ENCODE measurements around the gene ARF1. TPM values are rescaled to one million over a fixed set of nuclear protein-coding genes. Genes with fewer than 3 reads are reported as not detected.
"Not testable (repeated sequence)": the region's sequence is repeated elsewhere in the genome, so short reads cannot be mapped to it uniquely, and the experiment has no call there.

Gene ARF1
- polyA plus RNA-seq, 1 experiment: 933 TPM

GRCh38 chr1:228109073-228109961, 26.8 kb downstream of the ARF1 start, which contains the start of gene MRPL55:
Gene MRPL55, minus strand, starts transcription at chr1:228109299. Its CDS starts 1,039 bp downstream, at chr1:228108260.
- peak within 1 kb of the TSS; percentile 99 for H3K4me3 ChIP-seq (ENCODE audit: low read depth, low read length)
- no peaks in the 10 kb centered on the region for H3K27me3 ChIP-seq (ENCODE audit: control insufficient read depth, insufficient read depth, low read length)
- CTCF ChIA-PET: interaction anchor here (0.6 to 2.5 kb wide), 6 partner anchors 10 to 167 kb away, joined by 3 to 8 read pairs (median 5); partner anchors contain the start of gene IBA57
- POLR2A ChIA-PET: interaction anchor here (0.5 to 0.8 kb wide), 3 partner anchors 25 to 298 kb away, joined by 3 to 21 read pairs (median 4); partner anchors contain the start of gene TRIM11
- peaks cover 13% of the 10 kb centered on the region for H3K36me3 ChIP-seq (ENCODE audit: control insufficient read depth, insufficient read depth, low read length)
- TF ChIP-seq, protein P1, sequence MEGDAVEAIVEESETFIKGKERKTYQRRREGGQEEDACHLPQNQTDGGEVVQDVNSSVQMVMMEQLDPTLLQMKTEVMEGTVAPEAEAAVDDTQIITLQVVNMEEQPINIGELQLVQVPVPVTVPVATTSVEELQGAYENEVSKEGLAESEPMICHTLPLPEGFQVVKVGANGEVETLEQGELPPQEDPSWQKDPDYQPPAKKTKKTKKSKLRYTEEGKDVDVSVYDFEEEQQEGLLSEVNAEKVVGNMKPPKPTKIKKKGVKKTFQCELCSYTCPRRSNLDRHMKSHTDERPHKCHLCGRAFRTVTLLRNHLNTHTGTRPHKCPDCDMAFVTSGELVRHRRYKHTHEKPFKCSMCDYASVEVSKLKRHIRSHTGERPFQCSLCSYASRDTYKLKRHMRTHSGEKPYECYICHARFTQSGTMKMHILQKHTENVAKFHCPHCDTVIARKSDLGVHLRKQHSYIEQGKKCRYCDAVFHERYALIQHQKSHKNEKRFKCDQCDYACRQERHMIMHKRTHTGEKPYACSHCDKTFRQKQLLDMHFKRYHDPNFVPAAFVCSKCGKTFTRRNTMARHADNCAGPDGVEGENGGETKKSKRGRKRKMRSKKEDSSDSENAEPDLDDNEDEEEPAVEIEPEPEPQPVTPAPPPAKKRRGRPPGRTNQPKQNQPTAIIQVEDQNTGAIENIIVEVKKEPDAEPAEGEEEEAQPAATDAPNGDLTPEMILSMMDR (IDR thresholded peaks at IDR 0.05; ENCODE audit: insufficient read depth, low read depth, low read length): 0 out of 2 replicates have a peak, but pooled peaks have one; percentile 10
- peak; percentile 77 for DNase-seq (ENCODE audit: low read depth)

GRCh38 chr1:228109962-228110488, 27.5 kb downstream of the ARF1 start:
- DNase-seq (ENCODE audit: low read depth): no peak
- POLR2A ChIA-PET: interaction anchor here (0.5 to 0.8 kb wide), 2 partner anchors 26 to 297 kb away, joined by 3 to 21 read pairs; partner anchors contain the start of gene TRIM11
- CTCF ChIA-PET: interaction anchor here (0.6 to 2.5 kb wide), 6 partner anchors 9 to 166 kb away, joined by 3 to 8 read pairs (median 5); partner anchors contain the start of gene IBA57
- H3K4me3 ChIP-seq (ENCODE audit: low read depth, low read length): peak overlapping the region; percentile 99
- H3K36me3 ChIP-seq (ENCODE audit: control insufficient read depth, insufficient read depth, low read length): peaks cover 13% of the 10 kb centered on the region
- TF ChIP-seq, protein P1 (IDR thresholded peaks at IDR 0.05; ENCODE audit: insufficient read depth, low read depth, low read length): no peak
- H3K27me3 ChIP-seq (ENCODE audit: control insufficient read depth, insufficient read depth, low read length): no peaks in the 10 kb centered on the region

GRCh38 chr1:228110556-228110955, 28.0 kb downstream of the ARF1 start:
- DNase-seq (ENCODE audit: low read depth): no peak
- Histone ChIP-seq H3K27me3 (ENCODE audit: control insufficient read depth, insufficient read depth, low read length) (no peaks in the 10 kb centered on the region), H3K4me3 (ENCODE audit: low read depth, low read length) (no peak overlapping the region), H3K36me3 (ENCODE audit: control insufficient read depth, insufficient read depth, low read length) (peaks cover 13% of the 10 kb centered on the region)
- ChIA-PET POLR2A (no interaction called here), CTCF (interaction anchor here (1.1 to 2.5 kb wide), 4 partner anchors 9 to 20 kb away, joined by 3 to 8 read pairs (median 6); no protein-coding TSS in a partner anchor)
- TF ChIP-seq, protein P1 (IDR thresholded peaks at IDR 0.05; ENCODE audit: insufficient read depth, low read depth, low read length): no peak

DNA sequence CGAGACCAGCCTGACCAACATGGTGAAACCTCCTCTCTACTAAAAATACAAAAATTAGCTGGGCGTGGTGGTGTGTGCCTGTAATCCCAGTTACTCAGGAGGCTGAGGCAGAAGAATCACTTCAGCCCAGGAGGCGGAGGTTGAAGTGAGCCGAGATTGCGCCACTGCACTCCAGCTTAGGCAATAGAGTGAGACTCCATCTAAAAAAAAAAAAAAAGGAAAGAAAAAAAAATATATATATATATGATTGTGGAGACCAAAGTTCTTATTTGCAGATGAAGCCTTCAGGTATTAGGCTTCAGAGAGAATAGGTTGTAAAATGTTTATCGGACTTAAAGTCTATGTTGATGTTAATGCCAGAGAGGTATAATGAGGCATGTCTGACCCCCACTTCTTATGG, 28.8 kb downstream of the ARF1 start:
- POLR2A ChIA-PET; H3K36me3 ChIP-seq (ENCODE audit: control insufficient read depth, insufficient read depth, low read length); H3K27me3 ChIP-seq (ENCODE audit: control insufficient read depth, insufficient read depth, low read length); DNase-seq (ENCODE audit: low read depth); H3K4me3 ChIP-seq (ENCODE audit: low read depth, low read length): not testable (repeated sequence)
- CTCF ChIA-PET: interaction anchor here (1.1 to 2.5 kb wide), 2 partner anchors 11 to 19 kb away, joined by 3 to 8 read pairs; no protein-coding TSS in a partner anchor

DNA sequence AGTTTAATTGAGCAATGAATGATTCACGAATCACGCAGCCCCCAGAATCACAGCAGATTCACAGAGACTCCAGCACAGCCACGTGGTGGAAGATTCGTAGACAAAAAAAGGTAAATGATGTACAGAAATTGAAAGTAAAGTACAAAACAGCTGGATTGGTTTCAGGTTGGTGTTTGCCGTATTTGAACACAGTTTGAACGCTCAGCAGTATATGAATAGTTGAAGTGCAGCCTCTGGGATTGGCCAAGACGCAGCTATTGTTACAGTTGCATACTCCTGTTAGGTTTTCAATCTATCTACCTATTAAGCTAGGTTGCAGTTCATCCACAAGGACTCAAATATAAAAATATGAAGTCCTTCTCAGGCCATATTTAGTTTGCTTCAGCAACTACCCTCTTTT, 29.7 kb downstream of the ARF1 start:
- H3K27me3 ChIP-seq (ENCODE audit: control insufficient read depth, insufficient read depth, low read length): no peaks in the 10 kb centered on the region
- POLR2A ChIA-PET: no interaction called here
- CTCF ChIA-PET: interaction anchor here (1.4 kb wide), 1 partner anchor 53 kb away, joined by 5 read pairs; the partner anchor contains the start of gene IBA57
- TF ChIP-seq, protein P1 (IDR thresholded peaks at IDR 0.05; ENCODE audit: insufficient read depth, low read depth, low read length): no peak
- peaks cover 5% of the 10 kb centered on the region for H3K36me3 ChIP-seq (ENCODE audit: control insufficient read depth, insufficient read depth, low read length)
- no peak for DNase-seq (ENCODE audit: low read depth)
- H3K4me3 ChIP-seq (ENCODE audit: low read depth, low read length): no peak overlapping the region
